ENCODE measurements around the gene MBOAT7. TPM values are rescaled to one million over a fixed set of nuclear protein-coding genes. Genes with fewer than 3 reads are reported as not detected.

The MBOAT7 gene
- total and polyA plus RNA-seq, 2 of the 4 experiments (the other 2 are of a cell fraction): 11.3 to 121 TPM

GRCh38 chr19:54201980-54202379 lies 12.6 kb upstream of the MBOAT7 start:
- ATAC-seq (ENCODE audit: low read depth): no peak
- Histone ChIP-seq H4K5ac (ENCODE audit: low read depth, low read length) (no peak overlapping the region), H2BK5ac (ENCODE audit: low read depth, low read length, poor library complexity, severe bottlenecking) (no peak overlapping the region), H3K4ac (ENCODE audit: low read depth, low read length) (no peak overlapping the region), H3K4me2 (ENCODE audit: low read depth, low read length) (peak overlapping the region; percentile 87), H4K20me1 (ENCODE audit: insufficient read depth, low read length) (peaks cover 63% of the 10 kb centered on the region), H3K36me3 (ENCODE audit: control insufficient read depth, insufficient read depth, low read length) (peaks cover 48% of the 10 kb centered on the region), H3K4me3 (ENCODE audit: insufficient read depth, low read depth, low read length) (no peak overlapping the region; the same call in 1 of the 2 replicates), H3K9me1 (ENCODE audit: insufficient read depth, low read length) (peaks cover 13% of the 10 kb centered on the region), H4K8ac (ENCODE audit: low read depth in 2 of 2, low read length in 2 of 2) (no peak overlapping the region), H3K9ac (ENCODE audit: low read depth, low read length) (peak overlapping the region; percentile 86; the same call in 1 of the 2 replicates), H2AFZ (replicated peaks; ENCODE audit: low read length, poor library complexity) (no peak overlapping the region), H3K4me1 (ENCODE audit: control insufficient read depth, insufficient read depth, low read length) (peaks cover 7% of the 10 kb centered on the region), H2BK15ac (ENCODE audit: low read depth, low read length) (no peak overlapping the region), H3K27me3 (ENCODE audit: control insufficient read depth, insufficient read depth, low read length) (no peaks in the 10 kb centered on the region), H2AK9ac (replicated peaks; ENCODE audit: low read depth, low read length, poor library complexity) (no peak overlapping the region), H2AK5ac (ENCODE audit: low read depth, low read length) (no peak overlapping the region), H3K27ac (ENCODE audit: insufficient read depth, low read length) (no peak overlapping the region), H3K18ac (ENCODE audit: low read depth, low read length) (no peak overlapping the region), H4K91ac (ENCODE audit: insufficient read depth, low read depth, low read length) (no peak overlapping the region), H3K56ac (ENCODE audit: extremely low read depth, insufficient read depth, low read length) (no peak overlapping the region), H3K23ac (ENCODE audit: low read depth, low read length) (peak overlapping the region; percentile 41; the same call in 1 of the 2 replicates), H2BK120ac (ENCODE audit: low read depth, low read length) (no peak overlapping the region), H3K14ac (replicated peaks; ENCODE audit: low read depth, low read length) (no peak overlapping the region), H3K79me1 (ENCODE audit: low read depth in 1 of 2, low read length in 2 of 2) (peaks cover 10 to 62% of the 10 kb centered on the region in 2 experiments), H2BK20ac (ENCODE audit: low read depth, low read length) (no peak overlapping the region), H3K9me3 (ENCODE audit: control insufficient read depth, insufficient read depth, low read length) (no peaks in the 10 kb centered on the region)
- BruUV-seq (replicated peaks): no TSS peak
- ChIA-PET POLR2A (ENCODE audit: unreplicated experiment) (no interaction called here), CTCF (no interaction called here)
- 100% methylated on average over 1 of the region's 13 CpGs; no CpG with 5 or more reads in 1 of the 2 experiments for WGBS, 2 experiments (ENCODE audit: extremely low coverage in 2 of 2, insufficient read length in 1 of 2)
- in situ Hi-C loops (cut with MboI; ENCODE audit: low sequenced_read_pairs) (loop anchor here (10.0 kb wide), 1 partner anchor 253 kb away; no protein-coding TSS in a partner anchor), dilution Hi-C loops (cut with HindIII; ENCODE audit: low sequenced_read_pairs, unreplicated experiment) (no loop called here), intact Hi-C loops (cut with micrococcal nuclease) (no loop called here)
- no peak for DNase-seq
- 0 out of 2 replicates have a peak, but pooled peaks have one; percentile 31 for TF ChIP-seq CEBPB (IDR thresholded peaks at IDR 0.05; ENCODE audit: low read depth, low read length)
- TF ChIP-seq, protein P1, sequence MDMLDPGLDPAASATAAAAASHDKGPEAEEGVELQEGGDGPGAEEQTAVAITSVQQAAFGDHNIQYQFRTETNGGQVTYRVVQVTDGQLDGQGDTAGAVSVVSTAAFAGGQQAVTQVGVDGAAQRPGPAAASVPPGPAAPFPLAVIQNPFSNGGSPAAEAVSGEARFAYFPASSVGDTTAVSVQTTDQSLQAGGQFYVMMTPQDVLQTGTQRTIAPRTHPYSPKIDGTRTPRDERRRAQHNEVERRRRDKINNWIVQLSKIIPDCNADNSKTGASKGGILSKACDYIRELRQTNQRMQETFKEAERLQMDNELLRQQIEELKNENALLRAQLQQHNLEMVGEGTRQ (IDR thresholded peaks at IDR 0.05; ENCODE audit: low read depth, low read length): no peak

All from IMR-90 (cell line).